Measurements from ENCODE around the gene SSH3.
A peak's percentile ranks its signal among the peaks of the same experiment; 100 is the strongest.
"Not testable (repeated sequence)": the region's sequence is repeated elsewhere in the genome, so short reads cannot be mapped to it uniquely, and the experiment has no call there.

The SSH3 gene

GRCh38 chr11:67311556-67312082, 8.3 kb downstream of the SSH3 start:
- DNase-seq (ENCODE audit: low read depth) = no peak
- Histone ChIP-seq H3K9ac (ENCODE audit: low read length) (no peak overlapping the region), H3K36me3 (ENCODE audit: control insufficient read depth, insufficient read depth, low read length, severe bottlenecking) (peaks cover 28% of the 10 kb centered on the region), H3K4me1 (ENCODE audit: control insufficient read depth, insufficient read depth, low read length) (no peaks in the 10 kb centered on the region), H3K4me3 (ENCODE audit: low read length) (no peak overlapping the region), H3K9me3 (ENCODE audit: control insufficient read depth, low read length) (no peaks in the 10 kb centered on the region), H3K27me3 (replicated peaks; ENCODE audit: control insufficient read depth, insufficient read depth, low read length) (no peaks in the 10 kb centered on the region)

- H3K36me3 ChIP-seq (ENCODE audit: control insufficient read depth, insufficient read depth, low read length, severe bottlenecking) = peaks cover 25% of the 10 kb centered on the region
- no peak overlapping the region for H3K9ac ChIP-seq (ENCODE audit: low read length)
- DNase-seq (ENCODE audit: low read depth) = no peak
- no peaks in the 10 kb centered on the region for H3K4me1 ChIP-seq (ENCODE audit: control insufficient read depth, insufficient read depth, low read length)
- H3K27me3 ChIP-seq (replicated peaks; ENCODE audit: control insufficient read depth, insufficient read depth, low read length) = no peaks in the 10 kb centered on the region
- no peaks in the 10 kb centered on the region for H3K9me3 ChIP-seq (ENCODE audit: control insufficient read depth, low read length)
- no peak overlapping the region for H3K4me3 ChIP-seq (ENCODE audit: low read length)
These were observed 9.1 kb downstream of the SSH3 start for GRCh38 chr11:67312187-67313021.

GRCh38 chr11:67313125-67313890, 10.0 kb downstream of the SSH3 start:
- DNase-seq (ENCODE audit: low read depth) = no peak
- peaks cover 2% of the 10 kb centered on the region for H3K4me1 ChIP-seq (ENCODE audit: control insufficient read depth, insufficient read depth, low read length)
- no peaks in the 10 kb centered on the region for H3K27me3 ChIP-seq (replicated peaks; ENCODE audit: control insufficient read depth, insufficient read depth, low read length)
- H3K4me3 ChIP-seq (ENCODE audit: low read length) = no peak overlapping the region
- H3K36me3 ChIP-seq (ENCODE audit: control insufficient read depth, insufficient read depth, low read length, severe bottlenecking) = peaks cover 18% of the 10 kb centered on the region
- H3K9me3 ChIP-seq (ENCODE audit: control insufficient read depth, low read length) = no peaks in the 10 kb centered on the region
- no peak overlapping the region for H3K9ac ChIP-seq (ENCODE audit: low read length)

- Histone ChIP-seq H3K27me3 (replicated peaks; ENCODE audit: control insufficient read depth, insufficient read depth, low read length) (no peaks in the 10 kb centered on the region), H3K4me1 (ENCODE audit: control insufficient read depth, insufficient read depth, low read length) (peaks cover 7% of the 10 kb centered on the region), H3K4me3 (ENCODE audit: low read length) (no peak overlapping the region), H3K9me3 (ENCODE audit: control insufficient read depth, low read length) (no peaks in the 10 kb centered on the region), H3K36me3 (ENCODE audit: control insufficient read depth, insufficient read depth, low read length, severe bottlenecking) (peaks cover 10% of the 10 kb centered on the region), H3K9ac (ENCODE audit: low read length) (no peak overlapping the region)
- no peak for DNase-seq (ENCODE audit: low read depth)
These were observed 10.9 kb downstream of the SSH3 start for GRCh38 chr11:67314218-67314617.

- Histone ChIP-seq H3K36me3 (ENCODE audit: control insufficient read depth, insufficient read depth, low read length, severe bottlenecking) (peaks cover 4% of the 10 kb centered on the region), H3K4me1 (ENCODE audit: control insufficient read depth, insufficient read depth, low read length) (peaks cover 7% of the 10 kb centered on the region), H3K4me3 (ENCODE audit: low read length) (no peak overlapping the region), H3K9ac (ENCODE audit: low read length) (no peak overlapping the region), H3K9me3 (ENCODE audit: control insufficient read depth, low read length) (no peaks in the 10 kb centered on the region), H3K27me3 (replicated peaks; ENCODE audit: control insufficient read depth, insufficient read depth, low read length) (no peaks in the 10 kb centered on the region)
- DNase-seq (ENCODE audit: low read depth) = no peak
These were observed 12.1 kb downstream of the SSH3 start for GRCh38 chr11:67315325-67315909.

GRCh38 chr11:67316882-67317204, 13.5 kb downstream of the SSH3 start:
- Histone ChIP-seq H3K27me3 (replicated peaks; ENCODE audit: control insufficient read depth, insufficient read depth, low read length) (no peaks in the 10 kb centered on the region), H3K9me3 (ENCODE audit: control insufficient read depth, low read length) (no peaks in the 10 kb centered on the region), H3K4me3 (ENCODE audit: low read length) (peak overlapping the region; percentile 98), H3K36me3 (ENCODE audit: control insufficient read depth, insufficient read depth, low read length, severe bottlenecking) (no peaks in the 10 kb centered on the region), H3K4me1 (ENCODE audit: control insufficient read depth, insufficient read depth, low read length) (peaks cover 7% of the 10 kb centered on the region), H3K9ac (ENCODE audit: low read length) (peak overlapping the region; percentile 89)
- no peak for DNase-seq (ENCODE audit: low read depth)

GRCh38 chr11:67317205-67317887, 14.0 kb downstream of the SSH3 start:
- peaks cover 7% of the 10 kb centered on the region for H3K4me1 ChIP-seq (ENCODE audit: control insufficient read depth, insufficient read depth, low read length)
- H3K4me3 ChIP-seq (ENCODE audit: low read length) = peak overlapping the region; percentile 98
- peak; percentile 99 for DNase-seq (ENCODE audit: low read depth)
- H3K9ac ChIP-seq (ENCODE audit: low read length) = peak overlapping the region; percentile 89
- no peaks in the 10 kb centered on the region for H3K27me3 ChIP-seq (replicated peaks; ENCODE audit: control insufficient read depth, insufficient read depth, low read length)
- no peaks in the 10 kb centered on the region for H3K36me3 ChIP-seq (ENCODE audit: control insufficient read depth, insufficient read depth, low read length, severe bottlenecking)
- H3K9me3 ChIP-seq (ENCODE audit: control insufficient read depth, low read length) = no peaks in the 10 kb centered on the region

- H3K4me1 ChIP-seq (ENCODE audit: control insufficient read depth, insufficient read depth, low read length) = peaks cover 7% of the 10 kb centered on the region
- peak; percentile 2 for DNase-seq (ENCODE audit: low read depth)
- H3K9ac ChIP-seq (ENCODE audit: low read length) = peak overlapping the region; percentile 89
- H3K27me3 ChIP-seq (replicated peaks; ENCODE audit: control insufficient read depth, insufficient read depth, low read length) = no peaks in the 10 kb centered on the region
- no peaks in the 10 kb centered on the region for H3K9me3 ChIP-seq (ENCODE audit: control insufficient read depth, low read length)
- peak overlapping the region; percentile 98 for H3K4me3 ChIP-seq (ENCODE audit: low read length)
- no peaks in the 10 kb centered on the region for H3K36me3 ChIP-seq (ENCODE audit: control insufficient read depth, insufficient read depth, low read length, severe bottlenecking)
These were observed 14.7 kb downstream of the SSH3 start for GRCh38 chr11:67317888-67318555.

GRCh38 chr11:67318876-67319275, 15.5 kb downstream of the SSH3 start:
- H3K27me3 ChIP-seq (replicated peaks; ENCODE audit: control insufficient read depth, insufficient read depth, low read length); H3K36me3 ChIP-seq (ENCODE audit: control insufficient read depth, insufficient read depth, low read length, severe bottlenecking); H3K9me3 ChIP-seq (ENCODE audit: control insufficient read depth, low read length); H3K4me1 ChIP-seq (ENCODE audit: control insufficient read depth, insufficient read depth, low read length); DNase-seq (ENCODE audit: low read depth): not testable (repeated sequence)
- Histone ChIP-seq H3K4me3 (ENCODE audit: low read length) (peak overlapping the region; percentile 98), H3K9ac (ENCODE audit: low read length) (peak overlapping the region; percentile 89)

- peak; percentile 11 for DNase-seq (ENCODE audit: low read depth)
- Histone ChIP-seq H3K36me3 (ENCODE audit: control insufficient read depth, insufficient read depth, low read length, severe bottlenecking) (no peaks in the 10 kb centered on the region), H3K4me1 (ENCODE audit: control insufficient read depth, insufficient read depth, low read length) (peaks cover 7% of the 10 kb centered on the region), H3K9ac (ENCODE audit: low read length) (no peak overlapping the region), H3K27me3 (replicated peaks; ENCODE audit: control insufficient read depth, insufficient read depth, low read length) (no peaks in the 10 kb centered on the region), H3K4me3 (ENCODE audit: low read length) (no peak overlapping the region), H3K9me3 (ENCODE audit: control insufficient read depth, low read length) (no peaks in the 10 kb centered on the region)
These were observed 16.7 kb downstream of the SSH3 start for GRCh38 chr11:67320011-67320410.

Measured in adipocyte (in vitro differentiated cells).